DND-41 (cell line): ENCODE data around the gene OR51B6.

Experiments
- ATAC-seq: fragments of 200-7000 bp; cut with Tn5 transposase; 3 replicates; pipeline ENCODE4 v1.9.1; 2021; ENCODE audit warnings: low read depth; ENCODE audit not compliant: insufficient read depth
- DNase-seq: peaks from one replicate; pipeline ENCODE4 v3.0.0-alpha.2; 2020
- H2AFZ ChIP-seq: 2 replicates; pipeline ENCODE4 v1.6.0; 2012; ENCODE audit warnings: low read depth, low read length
- H3K27ac ChIP-seq: 2 replicates; pipeline ENCODE4 v1.5.1; 2012; ENCODE audit warnings: low read length, inconsistent platforms
- H3K27me3 ChIP-seq: fragments of 200-600 bp; sonication (generic); 2 replicates; pipeline ENCODE4 v1.6.0; 2012; ENCODE audit warnings: low read length, mild to moderate bottlenecking, inconsistent platforms; ENCODE audit not compliant: insufficient read depth, poor library complexity
- H3K36me3 ChIP-seq: 2 replicates; pipeline ENCODE4 v1.5.1; 2012; ENCODE audit warnings: low read length, inconsistent platforms; ENCODE audit not compliant: insufficient read depth
- H3K4me1 ChIP-seq: 2 replicates; pipeline ENCODE4 v1.5.1; 2012; ENCODE audit warnings: mild to moderate bottlenecking, low read length; ENCODE audit not compliant: insufficient read depth
- H3K4me2 ChIP-seq: 2 replicates; pipeline ENCODE4 v1.6.0; 2012; ENCODE audit warnings: mild to moderate bottlenecking, moderate library complexity, low read length, inconsistent platforms; ENCODE audit not compliant: insufficient read depth
- H3K4me3 ChIP-seq, 2 experiments: fragments of 200-600 bp in 1 of 2; shearing (Covaris generic) in 1 of 2; 2 replicates each; pipeline ENCODE4 v1.5.1; 2012 to 2016; ENCODE audit warnings: inconsistent platforms in 2 of 2, low read length in 2 of 2, mild to moderate bottlenecking in 2 of 2, low read depth in 1 of 2, moderate library complexity in 1 of 2
- H3K79me2 ChIP-seq: 2 replicates; pipeline ENCODE4 v1.6.0; 2012; ENCODE audit warnings: low read length, inconsistent platforms; ENCODE audit not compliant: insufficient read depth
- H3K9ac ChIP-seq: 2 replicates; pipeline ENCODE4 v1.6.0; 2012; ENCODE audit warnings: low read depth, mild to moderate bottlenecking, inconsistent platforms, low read length, moderate library complexity
- H3K9me3 ChIP-seq: 2 replicates; pipeline ENCODE4 v1.5.1; 2012; ENCODE audit warnings: low read length, moderate library complexity, mild to moderate bottlenecking, inconsistent platforms; ENCODE audit not compliant: insufficient read depth, severe bottlenecking
- H4K20me1 ChIP-seq: 2 replicates; pipeline ENCODE4 v1.6.0; 2012; ENCODE audit warnings: low read length; ENCODE audit not compliant: insufficient read depth
- EZH2 ChIP-seq: IDR thresholded peaks from 3 replicates; pipeline ENCODE4 v1.6.1; 2012; ENCODE audit warnings: borderline replicate concordance, low read depth, mild to moderate bottlenecking, moderate library complexity, low read length, inconsistent platforms; ENCODE audit not compliant: severe bottlenecking
- TF ChIP-seq, protein P1 (sequence below): IDR thresholded peaks from 2 replicates; pipeline ENCODE4 v1.5.1; 2012; ENCODE audit warnings: borderline replicate concordance, low read length, moderate library complexity, mild to moderate bottlenecking; ENCODE audit not compliant: poor library complexity, severe bottlenecking; ENCODE audit errors: extremely low read depth

The OR51B6 gene

GRCh38 chr11:5390210-5390609 lies 38.9 kb downstream of the OR51B6 start:
- ATAC-seq, result no peak
- Histone ChIP-seq H4K20me1 (no peaks in the 10 kb centered on the region), H3K4me1 (no peaks in the 10 kb centered on the region)

GRCh38 chr11:5394091-5394490 lies 42.8 kb downstream of the OR51B6 start:
- Histone ChIP-seq H3K79me2 (no peaks in the 10 kb centered on the region), H3K9me3 (no peaks in the 10 kb centered on the region), H3K27me3 (peaks cover 9% of the 10 kb centered on the region), H4K20me1 (no peaks in the 10 kb centered on the region), H3K36me3 (no peaks in the 10 kb centered on the region), H3K4me2 (no peak overlapping the region), H3K4me3 (no peak overlapping the region), H2AFZ (no peak overlapping the region), H3K9ac (no peak overlapping the region), H3K27ac (no peak overlapping the region), H3K4me1 (no peaks in the 10 kb centered on the region)
- ATAC-seq (no peak), DNase-seq (no peak)
- TF ChIP-seq EZH2, result no peak
- TF ChIP-seq, protein P1, sequence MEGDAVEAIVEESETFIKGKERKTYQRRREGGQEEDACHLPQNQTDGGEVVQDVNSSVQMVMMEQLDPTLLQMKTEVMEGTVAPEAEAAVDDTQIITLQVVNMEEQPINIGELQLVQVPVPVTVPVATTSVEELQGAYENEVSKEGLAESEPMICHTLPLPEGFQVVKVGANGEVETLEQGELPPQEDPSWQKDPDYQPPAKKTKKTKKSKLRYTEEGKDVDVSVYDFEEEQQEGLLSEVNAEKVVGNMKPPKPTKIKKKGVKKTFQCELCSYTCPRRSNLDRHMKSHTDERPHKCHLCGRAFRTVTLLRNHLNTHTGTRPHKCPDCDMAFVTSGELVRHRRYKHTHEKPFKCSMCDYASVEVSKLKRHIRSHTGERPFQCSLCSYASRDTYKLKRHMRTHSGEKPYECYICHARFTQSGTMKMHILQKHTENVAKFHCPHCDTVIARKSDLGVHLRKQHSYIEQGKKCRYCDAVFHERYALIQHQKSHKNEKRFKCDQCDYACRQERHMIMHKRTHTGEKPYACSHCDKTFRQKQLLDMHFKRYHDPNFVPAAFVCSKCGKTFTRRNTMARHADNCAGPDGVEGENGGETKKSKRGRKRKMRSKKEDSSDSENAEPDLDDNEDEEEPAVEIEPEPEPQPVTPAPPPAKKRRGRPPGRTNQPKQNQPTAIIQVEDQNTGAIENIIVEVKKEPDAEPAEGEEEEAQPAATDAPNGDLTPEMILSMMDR, result no peak

More at GRCh38 chr11:5390210-5390609, 38.9 kb downstream of the OR51B6 start:
- Histone ChIP-seq H3K4me3 (no peak overlapping the region), H3K36me3 (no peaks in the 10 kb centered on the region), H3K4me2 (no peak overlapping the region), H3K9ac (no peak overlapping the region), H3K27me3 (peaks cover 9% of the 10 kb centered on the region), H2AFZ (no peak overlapping the region), H3K9me3 (no peaks in the 10 kb centered on the region), H3K79me2 (no peaks in the 10 kb centered on the region), H3K27ac (no peak overlapping the region)
- TF ChIP-seq, protein P1, result no peak
- no peak for TF ChIP-seq EZH2
- no peak for DNase-seq

DNA sequence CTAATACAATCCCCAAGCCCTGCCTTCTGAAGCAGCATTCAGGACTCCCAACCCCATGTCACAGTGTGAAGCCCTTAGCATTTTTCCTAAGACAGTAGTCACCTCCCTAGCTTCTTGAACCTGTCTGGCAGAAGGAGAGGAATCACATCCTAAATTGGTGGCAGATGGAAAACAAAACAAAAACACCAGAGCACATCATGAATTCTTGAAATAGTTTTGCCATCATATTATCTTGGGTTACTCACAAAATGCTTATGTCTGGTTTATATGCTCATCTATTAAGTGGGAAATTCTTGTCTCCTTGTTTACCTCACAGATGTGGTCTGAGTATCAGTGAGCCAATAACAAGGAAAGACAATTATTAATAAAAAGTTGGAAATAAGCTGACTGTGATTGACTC lies 47.6 kb downstream of the OR51B6 start:
- H3K27ac ChIP-seq, result no peak overlapping the region
- no peak for ATAC-seq
- H4K20me1 ChIP-seq, result no peaks in the 10 kb centered on the region
- H3K9me3 ChIP-seq, result no peaks in the 10 kb centered on the region
- no peak for DNase-seq
- H3K79me2 ChIP-seq, result no peaks in the 10 kb centered on the region
- H3K4me2 ChIP-seq, result no peak overlapping the region
- no peaks in the 10 kb centered on the region for H3K4me1 ChIP-seq
- TF ChIP-seq EZH2, result no peak
- TF ChIP-seq, protein P1, result no peak
- no peak overlapping the region for H3K9ac ChIP-seq
- H3K4me3 ChIP-seq, result no peak overlapping the region
- peaks cover 6% of the 10 kb centered on the region for H3K27me3 ChIP-seq
- H2AFZ ChIP-seq, result no peak overlapping the region
- no peaks in the 10 kb centered on the region for H3K36me3 ChIP-seq
